ENCODE measurements around the gene MAP2K2. TPM values are rescaled to one million over a fixed set of nuclear protein-coding genes. Genes with fewer than 3 reads are reported as not detected.

Gene MAP2K2
- total and polyA plus RNA-seq, 4 donors = 40.3 to 72.7 (median 54.1) TPM

DNA sequence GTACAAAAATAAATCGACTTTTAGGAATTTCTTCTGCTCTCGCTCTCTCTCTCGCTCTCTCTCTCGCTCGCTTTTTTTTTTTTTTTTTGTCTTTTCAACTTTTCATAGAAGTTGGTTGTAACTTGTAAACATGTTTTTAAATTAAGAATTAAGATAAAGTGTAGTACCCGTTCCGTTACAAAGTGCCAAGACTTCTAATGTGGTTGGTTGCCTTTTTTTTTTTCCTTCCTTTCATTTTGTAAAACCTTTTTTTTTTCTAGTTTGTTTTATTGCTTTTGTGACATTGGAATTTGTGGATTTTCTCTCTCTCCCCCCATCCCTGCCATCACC is 77.6 kb downstream of the MAP2K2 start:
- H3K4me3 ChIP-seq (ENCODE audit: low read depth in 1 of 3, low read length in 3 of 3) = no peak overlapping the region
- peaks cover 0 to 24% (median 4%) of the 10 kb centered on the region in 4 donors for H3K36me3 ChIP-seq (ENCODE audit: control insufficient read depth in 4 of 4, insufficient read depth in 3 of 4, low read depth in 1 of 4, low read length in 3 of 4)
- H3K9ac ChIP-seq (ENCODE audit: low read depth in 1 of 2, low read length in 2 of 2) = no peak overlapping the region
- no peaks in the 10 kb centered on the region for H3K27me3 ChIP-seq (ENCODE audit: control insufficient read depth in 4 of 4, insufficient read depth in 4 of 4, low read length in 3 of 4)
- no peaks in the 10 kb centered on the region for H3K9me3 ChIP-seq (ENCODE audit: control insufficient read depth in 4 of 4, low read length in 3 of 4)
- TF ChIP-seq REST (IDR thresholded peaks at IDR 0.05) (no peak), RAD21 (IDR thresholded peaks at IDR 0.05) (no peak), FOXA2 (IDR thresholded peaks at IDR 0.05) (no peak), NR2F2 (IDR thresholded peaks at IDR 0.05) (no peak), SP1 (IDR thresholded peaks at IDR 0.05) (no peak), GABPA (IDR thresholded peaks at IDR 0.05 in 1 of 2, conservative IDR thresholded peaks at IDR 0.05 in 1 of 2) (no peak), TAF1 (conservative IDR thresholded peaks at IDR 0.05) (no peak), JUND (IDR thresholded peaks at IDR 0.05) (no peak)
- DNase-seq (ENCODE audit: low spot score) = no peak
- whole genome bisulfite sequencing = 87% methylated on average over 7 of the region's 7 CpGs
- H3K27ac ChIP-seq (ENCODE audit: low read depth in 1 of 2, low read length in 2 of 2) = no peak overlapping the region
- peaks cover 0 to 6% (median 3%) of the 10 kb centered on the region in 4 donors for H3K4me1 ChIP-seq (ENCODE audit: control insufficient read depth in 4 of 4, insufficient read depth in 4 of 4, low read length in 3 of 4)

GRCh38 chr19:4045597-4046361 is 78.1 kb downstream of the MAP2K2 start:
- Histone ChIP-seq H3K36me3 (ENCODE audit: control insufficient read depth in 4 of 4, insufficient read depth in 3 of 4, low read depth in 1 of 4, low read length in 3 of 4) (peaks cover 0 to 26% (median 4%) of the 10 kb centered on the region in 4 donors), H3K4me1 (ENCODE audit: control insufficient read depth in 4 of 4, insufficient read depth in 4 of 4, low read length in 3 of 4) (peaks cover 0 to 2% (median 0%) of the 10 kb centered on the region in 4 donors), H3K9ac (ENCODE audit: low read depth in 1 of 2, low read length in 2 of 2) (no peak overlapping the region), H3K27ac (ENCODE audit: low read depth in 1 of 2, low read length in 2 of 2) (no peak overlapping the region), H3K4me3 (ENCODE audit: low read depth in 1 of 3, low read length in 3 of 3) (no peak overlapping the region), H3K27me3 (ENCODE audit: control insufficient read depth in 4 of 4, insufficient read depth in 4 of 4, low read length in 3 of 4) (no peaks in the 10 kb centered on the region), H3K9me3 (ENCODE audit: control insufficient read depth in 4 of 4, low read length in 3 of 4) (no peaks in the 10 kb centered on the region)
- no peak for TF ChIP-seq TAF1 (conservative IDR thresholded peaks at IDR 0.05)
- TF ChIP-seq, protein P1, sequence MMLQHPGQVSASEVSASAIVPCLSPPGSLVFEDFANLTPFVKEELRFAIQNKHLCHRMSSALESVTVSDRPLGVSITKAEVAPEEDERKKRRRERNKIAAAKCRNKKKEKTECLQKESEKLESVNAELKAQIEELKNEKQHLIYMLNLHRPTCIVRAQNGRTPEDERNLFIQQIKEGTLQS (IDR thresholded peaks at IDR 0.05) = no peak
- no peak for TF ChIP-seq SP1 (IDR thresholded peaks at IDR 0.05)
- no peak for TF ChIP-seq FOXA1 (IDR thresholded peaks at IDR 0.05)
- no peak for TF ChIP-seq FOXA2 (IDR thresholded peaks at IDR 0.05)
- no peak for TF ChIP-seq MAX (IDR thresholded peaks at IDR 0.05)
- no peak for TF ChIP-seq YY1 (IDR thresholded peaks at IDR 0.05)
- TF ChIP-seq, protein P2, sequence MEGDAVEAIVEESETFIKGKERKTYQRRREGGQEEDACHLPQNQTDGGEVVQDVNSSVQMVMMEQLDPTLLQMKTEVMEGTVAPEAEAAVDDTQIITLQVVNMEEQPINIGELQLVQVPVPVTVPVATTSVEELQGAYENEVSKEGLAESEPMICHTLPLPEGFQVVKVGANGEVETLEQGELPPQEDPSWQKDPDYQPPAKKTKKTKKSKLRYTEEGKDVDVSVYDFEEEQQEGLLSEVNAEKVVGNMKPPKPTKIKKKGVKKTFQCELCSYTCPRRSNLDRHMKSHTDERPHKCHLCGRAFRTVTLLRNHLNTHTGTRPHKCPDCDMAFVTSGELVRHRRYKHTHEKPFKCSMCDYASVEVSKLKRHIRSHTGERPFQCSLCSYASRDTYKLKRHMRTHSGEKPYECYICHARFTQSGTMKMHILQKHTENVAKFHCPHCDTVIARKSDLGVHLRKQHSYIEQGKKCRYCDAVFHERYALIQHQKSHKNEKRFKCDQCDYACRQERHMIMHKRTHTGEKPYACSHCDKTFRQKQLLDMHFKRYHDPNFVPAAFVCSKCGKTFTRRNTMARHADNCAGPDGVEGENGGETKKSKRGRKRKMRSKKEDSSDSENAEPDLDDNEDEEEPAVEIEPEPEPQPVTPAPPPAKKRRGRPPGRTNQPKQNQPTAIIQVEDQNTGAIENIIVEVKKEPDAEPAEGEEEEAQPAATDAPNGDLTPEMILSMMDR (IDR thresholded peaks at IDR 0.05; ENCODE audit: low read depth, low read length, missing input control) = no peak
- TF ChIP-seq HNF4A (conservative IDR thresholded peaks at IDR 0.05) = no peak
- TF ChIP-seq JUND (IDR thresholded peaks at IDR 0.05) = no peak
- no peak for TF ChIP-seq REST (IDR thresholded peaks at IDR 0.05)
- no peak for TF ChIP-seq RAD21 (IDR thresholded peaks at IDR 0.05)
- TF ChIP-seq GABPA (IDR thresholded peaks at IDR 0.05 in 1 of 2, conservative IDR thresholded peaks at IDR 0.05 in 1 of 2) = no peak
- WGBS = 92% methylated on average over 32 of the region's 32 CpGs
- no peak for DNase-seq (ENCODE audit: low spot score)

All from liver (tissue), 9 donors.